Fibroblast of gingiva (primary cell): ENCODE results near the gene NDUFB10.
"Not testable (repeated sequence)": the region's sequence is repeated elsewhere in the genome, so short reads cannot be mapped to it uniquely, and the experiment has no call there.

Source experiments
- DNase-seq: peaks from one replicate; pipeline ENCODE4 v3.0.0-alpha.2; 2011; ENCODE audit warnings: low read depth

The NDUFB10 gene

DNA sequence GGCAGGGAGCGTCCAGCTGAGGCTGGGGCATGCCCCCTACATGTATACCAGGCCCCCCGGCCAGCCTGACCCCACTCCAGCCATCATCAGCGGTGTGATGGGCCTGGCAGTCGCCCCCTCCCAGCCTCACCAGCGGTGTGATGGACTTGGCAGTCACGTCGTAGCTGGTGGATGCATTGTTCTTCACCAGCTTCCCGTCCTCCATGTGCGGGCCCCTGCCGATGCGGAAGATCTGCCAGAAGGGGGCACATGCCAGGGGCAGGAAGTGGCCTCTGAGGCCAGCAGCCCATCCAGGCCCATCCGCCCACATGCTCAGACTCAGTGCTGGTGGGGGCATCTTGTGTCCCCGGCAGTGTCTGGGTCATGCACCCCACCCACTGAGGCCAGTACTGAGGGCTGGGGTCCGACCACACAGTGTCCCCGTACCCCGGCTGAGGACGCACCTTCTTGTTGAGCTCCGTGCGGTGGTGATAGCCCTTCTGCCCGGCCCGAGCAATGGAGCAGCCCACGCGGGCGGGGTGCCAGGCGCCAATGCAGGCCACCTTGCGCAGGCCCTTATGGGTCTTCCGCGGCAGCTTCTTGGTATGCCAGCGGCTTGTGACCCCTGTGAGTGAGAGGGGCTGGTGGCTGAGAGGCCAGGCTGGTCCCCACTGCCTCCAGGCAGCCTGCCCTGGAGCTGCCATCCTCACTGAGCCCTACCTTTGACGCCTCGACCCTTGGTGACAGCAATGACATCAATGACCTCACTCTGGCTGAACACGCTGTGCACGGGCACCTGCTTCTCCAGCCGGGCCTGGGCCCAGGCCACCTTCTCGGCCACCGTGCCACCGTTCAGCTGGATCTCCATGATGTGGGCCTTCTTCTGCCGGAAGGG is 12.6 kb upstream of the NDUFB10 start:
- DNase-seq: no peak

DNA sequence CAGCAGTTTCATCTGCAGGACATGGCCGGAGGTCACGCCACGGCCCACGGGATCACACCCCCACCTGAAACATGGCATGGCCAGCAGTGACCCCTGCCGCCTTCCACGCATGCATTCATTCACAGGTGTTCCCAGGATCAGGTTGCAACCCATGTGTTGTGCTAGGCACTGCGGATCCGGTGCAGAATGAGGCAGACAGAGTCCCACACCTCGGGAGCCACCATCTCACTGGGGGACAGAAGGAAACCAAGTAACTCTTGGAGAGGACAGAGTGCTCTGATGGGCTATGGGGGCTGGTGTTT is 12.0 kb upstream of the NDUFB10 start:
- DNase-seq: no peak

DNA sequence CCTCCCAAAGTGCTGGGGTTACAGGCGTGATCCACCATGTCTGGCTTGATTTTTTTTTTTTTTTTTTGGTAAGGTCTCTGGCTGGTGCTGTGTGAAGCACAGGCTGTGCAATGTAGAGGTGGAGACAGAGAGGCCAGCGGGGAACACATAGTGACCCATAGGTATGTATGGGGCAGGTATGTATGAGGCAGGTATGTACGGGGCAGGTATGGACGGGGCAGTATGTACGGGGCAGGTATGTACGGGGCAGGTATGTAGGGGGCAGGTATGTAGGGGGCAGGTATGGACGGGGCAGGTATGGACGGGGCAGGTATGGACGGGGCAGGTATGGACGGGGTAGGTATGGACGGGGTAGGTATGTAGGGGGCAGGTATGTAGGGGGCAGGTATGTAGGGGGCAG is 9.8 kb upstream of the NDUFB10 start:
- no peak for DNase-seq

DNA sequence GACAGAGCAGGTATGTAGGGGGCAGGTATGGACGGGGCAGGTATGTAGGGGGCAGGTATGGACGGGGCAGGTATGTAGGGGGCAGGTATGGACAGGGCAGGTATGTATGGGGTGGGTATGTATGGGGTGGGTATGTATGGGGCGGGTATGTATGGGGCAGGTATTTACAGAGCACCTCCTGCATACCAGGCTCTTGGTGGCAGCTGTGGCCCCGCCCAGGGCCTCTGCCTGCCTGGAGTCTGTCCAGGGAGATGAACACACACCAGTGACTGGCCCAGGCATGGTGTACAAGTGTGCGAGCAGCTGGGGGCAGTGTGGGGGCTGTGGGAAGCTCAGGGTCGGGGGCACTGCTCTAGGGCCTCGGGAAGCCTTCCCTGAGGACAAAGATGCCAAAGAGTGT is 9.3 kb upstream of the NDUFB10 start:
- no peak for DNase-seq

DNA sequence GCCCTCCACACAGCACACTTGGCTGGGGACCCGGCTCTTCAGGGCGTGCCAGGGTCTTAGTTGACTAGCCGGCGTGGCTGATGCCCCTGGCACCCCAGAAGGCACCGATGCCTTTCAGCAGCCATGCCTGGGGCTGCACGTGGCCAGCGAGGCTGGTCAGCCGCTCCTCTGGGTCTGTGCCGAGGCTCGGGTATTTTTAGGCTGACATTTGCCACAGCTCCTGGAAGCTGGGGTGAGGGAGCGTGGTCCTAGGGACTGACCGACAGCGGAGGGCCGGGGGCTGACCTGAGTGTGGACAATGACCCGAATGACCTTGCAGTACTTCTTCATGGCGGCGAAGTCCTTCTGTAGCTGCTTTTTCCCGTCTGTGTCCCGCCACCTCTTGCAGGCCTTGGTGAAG is 8.8 kb upstream of the NDUFB10 start:
- no peak for DNase-seq

DNA sequence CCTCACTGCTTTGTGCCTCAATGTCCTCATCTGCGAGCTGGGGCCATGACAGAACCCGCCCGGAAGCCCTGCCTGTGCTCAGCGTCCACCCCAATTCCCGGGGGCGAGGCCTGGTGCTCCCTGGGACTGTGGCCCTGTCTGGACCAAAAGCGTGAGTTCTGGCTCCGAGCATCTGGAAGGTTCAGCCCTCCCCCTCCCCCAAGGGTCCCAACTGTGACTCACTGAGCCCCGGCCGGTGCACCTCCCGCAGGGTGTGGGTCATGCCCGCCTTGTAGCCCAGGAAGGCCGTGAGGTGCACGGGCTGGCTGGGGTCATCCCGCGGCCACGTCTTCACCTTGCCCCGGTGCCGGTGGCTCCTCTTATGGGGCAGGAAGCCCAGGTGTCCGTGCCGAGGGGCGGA is 5.6 kb upstream of the NDUFB10 start:
- no peak for DNase-seq

DNA sequence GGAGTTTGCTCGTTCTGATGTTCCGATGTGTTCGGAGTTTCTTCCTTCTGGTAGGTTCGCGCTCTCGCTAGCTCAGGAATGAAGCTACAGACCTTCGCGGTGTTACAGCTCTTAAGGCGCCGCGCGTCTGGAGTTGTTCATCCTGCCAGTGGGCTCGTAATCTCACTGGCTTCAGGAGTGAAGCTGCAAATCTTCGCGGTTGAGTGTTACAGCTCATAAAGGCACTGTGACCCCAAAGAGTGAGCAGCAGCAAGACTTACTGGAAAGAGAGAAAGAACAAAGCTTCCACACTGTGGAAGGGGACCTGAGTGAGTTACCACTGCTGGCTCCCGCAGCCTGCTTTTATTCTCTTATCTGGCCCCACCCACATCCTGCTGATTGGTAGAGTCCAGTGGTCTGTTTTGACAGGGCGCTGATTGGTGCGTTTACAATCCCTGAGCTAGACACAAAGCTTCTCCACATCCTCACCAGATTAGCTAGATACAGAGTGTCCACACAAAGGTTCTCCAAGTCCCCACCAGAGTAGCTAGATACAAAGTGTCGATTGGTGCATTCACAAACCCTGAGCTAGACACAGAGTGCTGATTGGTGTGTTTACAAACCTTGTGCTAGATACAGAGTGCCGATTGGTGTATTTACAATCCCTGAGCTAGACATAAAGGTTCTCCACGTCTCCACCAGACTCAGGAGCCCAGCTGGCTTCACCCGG is 1.8 kb upstream of the NDUFB10 start:
- not testable (repeated sequence) for DNase-seq

DNA sequence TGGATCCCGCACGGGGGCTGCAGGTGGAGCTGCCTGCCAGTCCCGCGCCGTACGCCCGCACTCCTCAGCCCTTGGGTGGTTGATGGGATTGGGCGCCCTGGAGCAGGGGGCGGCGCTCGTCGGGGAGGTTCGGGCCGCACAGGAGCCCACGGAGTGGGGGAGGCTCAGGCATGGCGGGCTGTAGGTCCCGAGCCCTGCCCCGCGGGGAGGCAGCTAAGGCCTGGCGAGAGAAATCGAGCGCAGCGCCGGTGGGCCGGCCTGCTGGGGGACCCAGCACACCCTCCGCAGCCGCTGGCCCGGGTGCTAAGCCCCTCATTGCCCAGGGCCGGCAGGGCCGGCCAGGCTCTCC is 1.2 kb upstream of the NDUFB10 start:
- DNase-seq: not testable (repeated sequence)

DNA sequence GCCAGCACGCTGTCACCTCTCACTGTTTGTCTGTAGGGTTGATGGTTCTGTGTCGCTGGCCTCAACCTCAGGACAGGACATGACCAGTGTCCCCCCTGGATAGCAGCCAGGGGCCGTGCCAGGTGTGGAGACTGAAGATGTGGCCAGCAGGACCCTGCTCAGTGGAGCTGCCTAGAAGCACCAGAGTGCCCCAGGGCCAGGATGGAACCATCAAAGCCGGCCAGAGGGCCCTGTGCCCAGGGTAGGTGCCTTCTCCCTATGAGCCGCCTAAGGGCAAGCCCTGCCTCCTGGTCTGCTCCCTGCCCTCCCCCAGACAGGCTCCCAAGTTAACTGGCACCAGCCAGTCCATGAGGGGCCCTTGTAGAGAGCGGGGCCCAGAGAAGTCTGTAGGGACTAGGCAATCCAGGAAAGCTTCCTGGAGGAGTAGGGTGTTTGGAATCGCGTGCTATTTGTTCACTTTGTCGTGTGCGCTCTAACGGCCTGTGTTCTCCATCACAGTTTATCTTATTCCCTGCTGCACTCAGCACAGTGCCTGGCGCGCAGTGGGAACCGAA is 546 bp upstream of the NDUFB10 start:
- no peak for DNase-seq

DNA sequence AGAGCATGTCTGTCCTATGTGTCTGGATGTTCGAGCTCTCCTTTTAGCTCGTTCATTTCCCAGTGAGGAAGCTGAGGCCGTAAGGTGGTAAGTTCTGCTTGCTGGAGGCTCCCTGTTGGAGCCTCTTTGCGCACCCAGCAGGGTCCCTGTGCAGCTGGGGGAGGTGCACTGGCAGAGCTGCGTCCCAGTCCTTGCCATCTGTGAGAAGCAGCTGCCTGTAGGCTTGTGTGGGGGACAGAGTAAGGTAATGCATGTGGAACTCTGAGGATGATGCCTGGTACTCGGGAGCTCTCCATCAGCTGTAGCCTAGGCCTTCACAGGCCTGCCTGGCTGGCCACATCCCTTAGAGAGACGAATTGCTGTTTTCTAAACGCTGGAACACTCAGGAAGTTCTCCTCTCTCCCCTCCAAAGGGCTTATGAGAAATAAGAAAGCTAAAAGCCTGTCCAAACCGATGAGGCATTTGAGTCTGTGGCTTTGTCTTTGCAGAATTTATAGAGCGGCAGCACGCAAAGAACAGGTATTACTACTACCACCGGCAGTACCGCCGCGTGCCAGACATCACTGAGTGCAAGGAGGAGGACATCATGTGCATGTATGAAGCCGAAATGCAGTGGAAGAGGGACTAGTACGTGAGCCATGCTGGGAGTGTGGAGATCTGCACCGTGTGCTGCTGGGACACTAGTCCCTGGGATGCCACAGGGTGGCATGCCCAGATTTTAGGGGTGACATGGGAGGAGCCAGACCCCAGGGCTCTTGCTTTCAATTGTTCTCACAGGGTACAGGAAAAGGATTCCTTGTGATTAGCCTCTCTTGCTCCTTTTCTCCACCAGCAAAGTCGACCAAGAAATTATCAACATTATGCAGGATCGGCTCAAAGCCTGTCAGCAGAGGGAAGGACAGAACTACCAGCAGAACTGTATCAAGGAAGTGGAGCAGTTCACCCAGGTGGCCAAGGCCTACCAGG is 1.6 kb downstream of the NDUFB10 start:
- peak; percentile 32 for DNase-seq

DNA sequence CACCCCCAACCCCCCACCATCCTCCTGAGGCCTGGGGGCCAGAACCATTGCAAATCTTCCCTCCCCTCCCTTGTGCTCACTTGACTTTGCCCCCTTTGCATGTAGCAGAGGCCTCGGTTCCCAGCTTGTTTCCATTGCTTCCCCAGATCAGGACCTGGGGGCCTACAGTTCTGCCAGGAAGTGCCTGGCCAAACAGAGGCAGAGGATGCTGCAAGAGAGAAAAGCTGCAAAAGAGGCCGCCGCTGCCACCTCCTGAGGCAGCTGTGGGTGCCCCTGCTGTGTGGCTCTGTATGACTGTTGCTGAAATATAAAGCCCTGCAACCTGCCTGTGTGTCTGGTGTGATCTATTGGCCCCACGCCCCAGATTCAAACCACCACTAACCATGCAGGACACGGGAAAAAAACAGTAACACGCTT is 2.3 kb downstream of the NDUFB10 start:
- no peak for DNase-seq

DNA sequence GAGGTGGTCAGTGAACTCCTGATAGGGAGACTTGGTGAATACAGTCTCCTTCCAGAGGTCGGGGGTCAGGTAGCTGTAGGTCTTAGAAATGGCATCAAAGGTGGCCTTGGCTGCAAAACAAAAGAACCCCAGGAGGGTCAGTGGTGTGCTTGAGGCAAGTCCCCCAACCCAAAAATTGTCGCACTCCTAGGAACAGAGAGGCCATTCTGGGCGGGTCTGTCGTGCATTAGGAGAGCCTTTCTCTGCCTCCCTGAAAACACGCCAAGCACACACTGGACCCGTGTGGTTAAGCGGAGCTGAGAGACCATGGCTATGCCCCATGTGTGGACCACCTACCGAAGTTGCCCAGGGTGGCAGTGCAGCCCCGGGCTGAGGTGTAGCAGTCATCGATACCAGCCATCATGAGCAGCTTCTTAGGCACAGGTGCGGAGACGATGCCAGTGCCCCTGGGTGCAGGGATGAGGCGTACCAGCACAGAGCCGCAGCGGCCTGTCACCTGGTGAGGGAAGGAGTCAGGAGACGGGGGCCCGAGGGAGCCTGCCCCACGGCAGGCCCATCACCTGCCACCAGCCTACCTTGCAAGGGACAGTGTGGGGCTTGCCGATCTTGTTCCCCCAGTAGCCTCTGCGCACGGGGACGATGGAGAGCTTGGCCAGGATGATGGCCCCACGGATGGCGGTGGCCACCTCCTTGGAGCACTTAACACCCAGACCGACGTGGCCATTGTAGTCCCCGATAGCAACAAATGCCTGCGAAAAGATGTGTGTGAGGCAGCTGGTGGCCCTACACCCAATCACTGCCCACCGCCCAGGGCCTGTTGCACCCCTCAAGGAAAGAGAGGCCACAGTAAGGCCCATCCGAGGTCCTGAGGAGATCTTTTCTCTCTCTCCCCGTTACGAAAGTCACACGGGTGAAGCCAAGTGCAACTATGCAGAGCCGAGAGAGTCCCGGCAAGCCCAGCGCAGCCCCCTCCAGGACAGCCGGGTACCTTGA is 3.1 kb downstream of the NDUFB10 start:
- DNase-seq: not testable (repeated sequence)

DNA sequence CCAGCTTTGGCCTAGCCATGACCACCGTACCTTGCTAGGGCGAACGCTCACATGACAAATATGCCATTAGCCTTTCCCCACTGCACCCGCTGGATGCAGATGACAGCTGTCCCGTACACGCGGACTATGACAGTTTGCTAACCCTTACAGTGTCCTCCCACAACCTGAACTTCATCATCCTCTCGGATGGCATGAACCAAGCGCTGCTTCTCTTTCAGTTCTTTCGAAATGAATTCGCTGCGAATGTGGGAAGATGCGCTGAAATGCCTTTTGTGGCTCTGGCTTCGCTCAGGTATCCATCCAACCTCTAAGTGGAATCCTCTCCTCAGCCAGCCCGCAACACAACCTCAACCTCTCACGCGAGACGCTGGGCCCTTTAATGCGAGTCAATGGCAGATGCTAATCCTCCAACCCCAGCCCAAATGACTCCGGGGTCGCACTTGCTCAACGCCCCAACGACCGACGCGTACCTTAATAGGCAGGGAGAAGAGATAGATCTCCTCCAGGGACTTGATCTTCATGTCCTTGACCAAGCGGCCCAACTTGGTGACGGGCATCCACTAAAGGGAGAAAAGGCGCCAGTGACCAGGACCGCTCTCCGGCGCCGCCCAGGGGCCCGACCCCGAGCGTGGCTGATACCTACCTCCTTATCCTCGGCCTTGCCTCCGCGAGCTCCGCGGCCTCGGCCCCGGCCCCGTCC is 4.6 kb downstream of the NDUFB10 start:
- no peak for DNase-seq

DNA sequence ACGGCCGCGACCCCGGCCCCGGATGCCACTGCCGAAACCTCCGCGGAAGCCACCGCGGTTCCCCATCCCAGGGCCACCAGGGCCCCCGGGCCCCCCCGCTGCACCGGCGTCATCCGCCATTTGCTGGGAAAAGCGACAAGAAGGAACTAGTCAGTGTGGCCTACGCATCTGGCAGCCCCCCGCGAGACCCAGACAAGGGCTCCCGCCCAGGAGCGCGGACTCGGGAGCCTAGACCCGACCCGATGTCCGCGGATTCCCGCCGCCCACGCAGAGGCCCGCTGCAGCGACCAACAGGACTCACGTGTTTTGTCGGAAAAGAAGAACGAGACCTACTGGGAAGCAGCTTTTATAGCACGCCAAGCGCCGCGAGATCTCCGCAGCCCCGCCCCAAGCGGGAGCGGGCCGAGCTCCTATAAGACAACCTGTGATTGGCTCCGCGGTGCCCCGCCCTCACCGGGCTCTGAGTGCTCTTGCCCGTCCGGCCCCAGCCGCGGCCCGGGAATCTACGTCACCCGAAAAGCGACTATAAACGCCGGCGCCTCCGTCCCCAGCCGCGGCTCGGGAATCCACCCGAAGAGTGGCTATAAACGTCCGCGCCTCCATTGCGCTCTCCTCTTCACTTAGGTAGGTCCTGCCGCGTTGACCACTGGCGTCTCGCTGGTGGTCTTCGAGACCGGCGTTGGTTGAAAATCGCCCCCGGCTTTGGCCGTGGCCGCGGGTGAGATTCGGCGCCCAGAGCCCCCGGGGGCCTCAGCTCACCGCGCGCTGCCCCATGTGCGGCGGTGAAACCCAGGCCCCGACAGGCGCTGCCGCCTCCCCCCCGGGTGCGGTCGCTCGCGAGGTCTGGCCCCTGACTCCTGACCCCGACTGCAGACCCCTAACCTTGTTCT is 5.4 kb downstream of the NDUFB10 start, which contains the start of gene RPS2:
Gene RPS2, minus strand, starts transcription at position 321 of the 890 bp plus-strand sequence. Its CDS starts 201 bp downstream, at position 120.
- peak; percentile 98 for DNase-seq

DNA sequence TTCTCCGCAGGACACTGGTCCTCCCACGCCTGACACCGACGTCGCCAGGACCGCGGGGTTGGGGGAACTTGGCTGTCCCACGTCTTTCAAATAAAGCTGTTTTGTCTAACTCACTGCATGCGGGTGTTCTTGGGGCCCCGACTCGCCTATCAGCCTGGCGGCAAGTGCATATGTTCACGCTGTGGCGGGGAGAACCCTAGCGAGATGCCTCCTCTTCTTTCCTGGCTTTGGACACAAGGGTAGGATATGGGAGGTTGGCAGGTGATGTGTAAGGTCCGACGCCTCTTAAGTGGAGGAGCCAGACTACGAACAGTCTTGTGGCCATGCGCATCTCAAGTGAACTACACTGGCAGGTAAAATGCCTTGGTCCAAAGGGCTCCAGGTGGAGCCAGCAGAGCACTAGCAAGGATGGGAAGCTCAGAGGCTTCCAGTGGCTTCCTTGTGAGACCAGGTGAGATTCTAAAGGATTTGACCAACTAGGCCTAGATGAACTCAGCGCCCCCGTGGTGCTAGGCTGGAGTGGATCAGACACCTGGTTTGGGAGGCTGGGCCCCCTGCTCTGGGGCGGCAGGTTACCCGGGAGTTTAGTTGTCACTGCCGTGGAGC is 6.2 kb downstream of the NDUFB10 start:
- DNase-seq: no peak

DNA sequence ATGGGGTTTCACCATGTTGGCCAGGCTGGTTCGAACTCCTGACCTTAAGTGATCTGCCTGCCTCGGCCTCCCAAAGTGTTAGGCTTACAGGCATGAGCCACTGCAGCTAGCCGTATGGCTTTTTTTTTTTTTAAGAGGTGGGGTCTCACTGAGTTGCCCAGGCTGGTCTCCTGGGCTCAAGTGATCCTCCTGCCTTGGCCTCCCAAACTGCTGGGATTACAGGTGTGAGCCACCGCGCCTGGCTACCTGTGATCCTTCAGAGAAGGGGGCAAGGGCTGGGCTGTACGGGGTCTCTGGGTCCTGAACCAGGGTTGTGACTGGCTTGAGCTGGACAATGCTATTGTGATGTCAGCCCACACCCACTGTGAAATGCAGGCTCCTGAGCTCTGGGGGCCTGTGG is 7.1 kb downstream of the NDUFB10 start, which contains the start of gene RNF151:
Gene RNF151, plus strand, starts transcription at position 397 of the 400 bp plus-strand sequence. CDS start 26 bp downstream, outside the sequence.
- DNase-seq: no peak

DNA sequence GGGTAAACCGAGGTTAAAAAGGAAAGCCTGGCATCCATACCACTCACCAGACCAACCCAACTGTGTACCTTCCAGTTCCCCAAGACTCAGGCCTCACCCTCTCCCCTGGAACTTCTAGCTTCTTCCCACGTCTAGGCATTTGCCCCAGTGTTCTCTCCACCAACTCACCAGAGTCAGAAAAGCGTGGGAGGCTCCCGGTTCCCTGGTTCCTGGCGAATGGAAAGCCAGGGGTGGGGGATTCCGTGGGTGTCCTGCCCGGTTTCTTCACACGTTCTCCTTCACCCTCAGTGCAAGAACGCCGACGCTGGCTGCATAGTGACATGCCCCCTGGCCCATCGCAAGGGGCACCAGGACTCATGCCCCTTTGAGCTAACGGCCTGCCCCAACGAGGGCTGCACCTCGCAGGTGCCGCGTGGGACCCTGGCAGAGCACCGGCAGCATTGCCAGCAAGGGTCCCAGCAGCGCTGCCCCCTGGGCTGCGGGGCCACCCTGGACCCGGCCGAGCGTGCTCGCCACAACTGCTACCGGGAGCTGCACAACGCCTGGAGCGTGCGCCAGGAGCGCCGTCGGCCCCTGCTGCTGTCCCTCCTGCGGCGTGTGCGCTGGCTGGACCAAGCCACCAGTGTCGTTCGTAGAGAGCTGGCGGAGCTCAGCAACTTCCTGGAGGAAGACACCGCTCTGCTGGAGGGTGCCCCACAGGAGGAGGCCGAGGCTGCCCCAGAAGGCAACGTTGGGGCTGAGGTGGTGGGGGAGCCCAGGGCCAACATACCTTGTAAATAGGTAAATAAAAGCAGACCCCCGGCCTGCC is 9.0 kb downstream of the NDUFB10 start:
- no peak for DNase-seq
